NCI-H2107 (cell line): ENCODE measurements around the gene GOLGA8N.

Source experiments
- DNase-seq: peaks from one replicate; lab custom pipeline; 2025; lab: John Stamatoyannopoulos, UW

GOLGA8N gene

GRCh38 chr15:32651229-32651837 is 58.1 kb downstream of the GOLGA8N start:
- peak; percentile 6 for DNase-seq

DNA sequence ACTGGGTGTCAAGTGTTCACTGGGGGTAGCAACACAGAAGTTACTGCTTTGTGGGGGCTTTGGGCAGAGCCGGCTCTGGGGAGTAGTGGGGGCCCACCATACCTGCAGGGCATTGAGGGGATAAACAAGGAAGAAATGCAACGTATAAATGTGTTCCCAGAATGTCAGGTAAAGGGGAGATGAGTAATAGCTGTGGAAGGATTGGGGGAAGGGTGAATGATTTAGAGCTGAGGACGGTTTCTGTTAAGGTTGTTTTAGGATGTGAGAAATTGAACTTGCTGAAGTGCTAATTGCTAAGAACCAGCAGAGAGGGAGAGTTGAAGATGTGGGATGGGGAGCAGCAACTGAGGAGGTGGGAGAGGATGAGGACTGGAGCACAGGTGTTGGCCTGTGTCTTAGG is 58.9 kb downstream of the GOLGA8N start:
- DNase-seq, result no peak

GRCh38 chr15:32656091-32656490 is 62.8 kb downstream of the GOLGA8N start:
- no peak for DNase-seq

GRCh38 chr15:32656496-32656895 is 63.2 kb downstream of the GOLGA8N start:
- no peak for DNase-seq
